GM18870 (cell line): Measurements from ENCODE around the gene PDE2A.

Experiments
- ATAC-seq: cut with Tn5 transposase; IDR thresholded peaks from one replicate; pipeline ENCODE4 v1.9.1; 2021; ENCODE audit warnings: moderate library complexity; ENCODE audit not compliant: unreplicated experiment

PDE2A gene

GRCh38 chr11:72685560-72686480 lies 11.6 kb upstream of the PDE2A start:
- no peak for ATAC-seq

DNA sequence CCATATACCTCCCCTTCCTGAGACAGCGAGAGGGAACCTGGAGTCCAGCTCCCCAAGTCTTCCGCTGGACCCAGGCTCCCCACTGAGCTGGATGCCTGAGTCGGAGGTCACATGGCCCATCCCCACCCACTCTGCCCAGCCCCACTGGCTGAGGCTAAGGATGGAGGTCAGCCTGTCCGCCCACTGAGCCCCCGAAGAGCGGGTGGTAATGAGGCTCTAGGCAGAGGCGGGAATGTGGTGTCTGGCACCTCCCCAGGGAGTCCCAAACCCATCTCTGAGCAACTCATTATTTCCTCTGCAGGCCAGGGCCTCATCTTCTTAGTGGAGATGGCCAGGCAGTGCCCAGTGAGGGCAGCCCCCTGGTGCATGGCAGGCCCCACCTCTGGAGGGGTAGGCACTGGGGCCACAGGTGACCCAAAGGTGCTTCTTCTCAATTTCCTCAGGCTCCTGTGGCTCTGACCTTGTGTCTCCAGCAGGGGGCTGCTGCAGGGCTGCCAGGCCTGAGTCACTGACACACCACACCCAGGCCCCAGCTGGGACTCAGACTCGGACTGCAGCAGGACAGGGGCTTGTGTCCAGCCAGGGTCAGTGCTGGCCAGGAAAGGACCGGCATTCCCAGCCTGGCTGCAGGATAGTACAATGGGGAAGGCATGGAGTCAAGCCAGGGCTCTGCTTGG lies 10.2 kb upstream of the PDE2A start:
- no peak for ATAC-seq

DNA sequence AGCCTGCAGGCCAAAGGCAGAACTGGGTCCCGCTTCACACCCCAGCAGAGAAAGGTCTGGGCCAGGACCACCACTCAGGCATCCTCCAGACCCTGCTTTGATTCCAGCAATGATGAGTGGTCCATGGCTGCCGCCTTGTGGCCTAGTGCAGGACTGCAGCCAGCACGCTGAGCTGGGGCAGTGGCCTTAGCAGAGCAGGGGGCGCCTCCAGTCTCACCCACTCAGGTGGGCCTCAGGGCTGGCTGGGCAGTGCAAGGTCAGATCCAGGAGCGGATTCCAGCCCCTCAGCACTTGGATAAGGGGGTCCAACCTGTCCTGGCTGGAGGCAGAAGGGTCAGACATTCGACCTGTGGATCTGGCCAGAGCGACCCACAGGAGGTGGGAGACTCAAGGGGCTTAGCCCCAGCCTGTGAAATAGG lies 9.6 kb upstream of the PDE2A start:
- ATAC-seq = no peak

DNA sequence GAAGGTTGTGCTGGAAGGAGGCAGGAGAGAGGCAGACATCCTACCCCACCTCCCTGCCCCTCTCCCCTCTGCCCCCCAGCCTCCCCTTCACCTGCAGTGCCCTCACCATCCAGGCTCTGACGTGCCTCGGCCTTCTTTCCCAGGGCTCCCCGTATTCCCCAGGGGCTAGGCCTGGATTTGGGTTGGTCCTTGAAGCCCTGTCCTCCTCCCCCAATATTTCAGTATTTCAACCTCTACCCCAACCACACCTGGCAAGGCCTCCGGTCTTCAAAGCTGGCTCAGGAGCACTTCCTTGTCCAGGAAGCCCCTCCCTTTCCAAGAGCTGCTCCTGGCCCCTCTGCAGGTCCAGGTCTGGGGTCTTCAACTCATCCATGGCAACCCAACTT lies 8.6 kb upstream of the PDE2A start:
- ATAC-seq = no peak

GRCh38 chr11:72682238-72682857 lies 8.1 kb upstream of the PDE2A start:
- no peak for ATAC-seq

- ATAC-seq = no peak
Measured at GRCh38 chr11:72681226-72682153, 7.3 kb upstream of the PDE2A start.

DNA sequence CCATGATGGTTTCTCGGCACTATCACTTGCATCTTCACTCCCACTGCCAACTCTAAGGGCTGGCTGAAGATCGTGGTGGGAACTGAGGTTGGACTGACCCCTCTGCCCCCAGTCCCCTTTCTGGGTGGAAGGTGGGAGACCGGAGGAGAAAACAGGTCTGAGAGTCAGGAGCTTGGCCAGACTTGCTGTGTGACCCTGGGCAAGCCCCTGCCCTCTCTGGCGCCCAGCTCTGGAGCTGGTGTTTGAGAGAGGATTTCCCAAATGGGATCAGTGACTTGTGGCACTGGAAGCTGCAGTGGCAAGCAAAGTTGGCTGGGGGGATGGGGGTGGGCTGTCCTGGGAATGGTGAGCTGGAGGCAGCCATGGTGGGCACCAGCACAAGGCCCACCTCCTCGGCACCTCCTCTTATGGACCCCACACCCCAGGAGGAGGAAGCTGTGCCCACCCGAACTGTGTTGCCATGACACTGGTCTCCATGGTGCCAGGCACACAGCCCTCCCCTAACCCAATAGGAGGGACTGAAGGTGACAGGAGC lies 6.5 kb upstream of the PDE2A start:
- ATAC-seq = no peak

GRCh38 chr11:72679869-72680268 lies 5.6 kb upstream of the PDE2A start:
- no peak for ATAC-seq

- no peak for ATAC-seq
Measured at GRCh38 chr11:72678524-72678923, 4.3 kb upstream of the PDE2A start.

DNA sequence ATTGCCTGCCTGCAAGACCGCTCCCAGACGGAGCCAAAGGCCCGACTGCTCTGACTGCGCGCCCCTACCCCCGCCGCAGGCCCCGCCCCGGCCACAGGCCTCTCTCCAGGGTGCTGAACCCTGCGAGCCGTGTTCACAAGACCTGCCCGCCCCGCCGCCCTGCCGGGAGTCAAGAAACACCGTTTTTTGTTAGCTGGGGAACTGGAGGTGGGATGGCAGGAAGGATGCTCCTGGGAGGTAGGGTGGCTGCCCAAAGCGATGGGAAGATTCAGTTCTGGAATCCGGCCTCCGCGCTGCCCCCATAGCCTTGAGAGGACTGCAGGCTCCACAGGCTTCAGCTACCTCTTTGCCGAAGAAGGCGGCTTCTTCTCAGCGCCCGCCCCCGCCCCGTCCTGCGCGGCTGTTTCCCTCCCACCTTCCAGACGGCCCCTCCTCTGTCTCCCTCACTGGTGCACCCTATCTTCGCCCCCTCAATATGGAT lies 2.7 kb upstream of the PDE2A start:
- no peak for ATAC-seq

- no peak for ATAC-seq
Measured at GRCh38 chr11:72675221-72675620, 999 bp upstream of the PDE2A start.

- ATAC-seq = no peak
Measured at GRCh38 chr11:72673284-72673942, 809 bp downstream of the PDE2A start.

DNA sequence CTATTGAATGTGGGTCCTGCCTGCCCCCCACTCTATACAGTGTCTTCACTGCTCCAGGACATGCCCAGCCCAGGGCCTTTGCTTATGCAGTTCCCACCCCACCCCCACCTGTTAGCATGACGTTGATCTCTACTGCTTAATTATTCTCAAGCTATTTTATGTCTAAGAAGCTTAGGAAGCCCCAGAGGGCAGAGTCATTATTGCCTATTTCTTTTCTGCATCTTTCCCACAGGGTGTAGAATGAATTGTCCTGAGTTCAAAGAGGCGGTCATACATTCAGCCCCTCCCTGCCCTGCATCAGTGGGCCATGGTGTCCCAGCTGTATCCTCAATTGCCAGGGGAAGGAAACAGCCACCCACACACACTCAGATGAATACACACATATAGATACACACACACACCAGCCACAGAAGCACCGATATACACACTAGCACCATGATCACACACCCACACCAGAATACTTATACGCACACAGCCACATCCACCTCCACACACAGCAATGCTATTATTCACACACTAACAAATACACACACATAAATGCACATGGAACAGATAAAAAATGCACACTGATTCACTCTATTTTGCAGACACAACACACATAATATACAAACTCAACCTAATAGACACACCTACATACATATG lies 1.5 kb downstream of the PDE2A start:
- no peak for ATAC-seq

DNA sequence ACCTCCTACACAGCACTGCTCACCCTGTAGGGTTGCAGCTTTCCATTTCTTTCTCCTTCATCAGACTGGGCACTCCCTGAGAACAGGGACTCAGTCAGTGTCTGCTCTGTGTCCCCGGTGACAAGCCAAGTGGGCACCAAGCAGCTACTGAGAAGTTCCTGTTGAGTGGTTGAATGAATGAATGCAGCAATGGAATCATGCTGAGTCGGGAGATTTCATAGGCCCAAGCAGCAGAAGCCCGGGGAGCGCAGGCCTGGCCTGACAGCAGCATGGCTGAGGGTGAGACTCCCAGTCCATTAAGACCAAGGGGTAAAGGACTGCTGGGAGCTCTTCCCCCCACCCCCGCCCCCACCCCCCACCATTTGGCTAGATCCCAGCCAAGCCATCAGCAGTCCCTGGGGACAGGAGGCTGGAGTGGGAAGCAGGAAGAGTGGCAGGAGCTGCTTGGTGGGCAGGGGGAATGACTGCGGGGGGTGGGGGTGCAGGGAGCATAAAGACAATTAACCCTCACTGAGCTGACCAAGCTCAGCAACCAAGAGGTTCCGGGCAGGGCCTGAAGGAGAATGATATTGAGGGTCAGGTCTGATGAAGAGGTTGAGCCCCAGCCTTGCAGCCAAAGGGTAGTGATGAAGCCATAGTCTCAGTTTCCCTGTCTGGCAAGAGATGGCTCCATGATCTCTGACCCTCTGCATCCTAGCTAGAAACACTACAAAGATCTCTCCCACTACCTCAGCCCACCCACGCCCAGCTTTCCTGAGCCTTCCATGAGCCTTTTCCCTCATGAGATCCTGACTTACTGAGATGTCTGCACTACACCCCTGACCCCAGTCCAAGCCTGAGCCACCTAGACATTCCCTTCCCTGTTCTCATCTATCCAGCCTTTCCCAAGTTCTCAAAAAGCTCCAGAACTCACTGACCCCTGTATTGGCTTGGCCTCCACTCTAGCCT lies 2.8 kb downstream of the PDE2A start:
- ATAC-seq = no peak

DNA sequence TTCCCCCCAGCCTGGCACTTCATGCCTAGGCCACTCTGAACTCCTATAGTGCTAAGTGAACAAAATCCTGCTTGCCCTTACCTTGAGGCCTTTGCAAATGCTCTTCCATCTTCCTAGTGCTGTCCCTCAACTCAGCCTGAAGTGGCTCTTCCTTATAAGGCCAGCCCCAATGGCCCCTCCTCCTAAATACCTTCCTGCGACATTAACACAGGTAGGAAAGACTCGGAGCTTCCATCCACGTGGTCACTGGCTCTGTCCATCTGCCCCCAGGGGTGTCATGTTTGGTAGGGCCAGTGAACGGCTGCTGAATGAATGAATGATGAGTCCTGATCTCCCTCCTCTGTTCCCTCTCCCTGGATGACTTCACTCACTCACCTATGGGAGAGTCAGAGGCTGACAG lies 4.2 kb downstream of the PDE2A start:
- no peak for ATAC-seq

GRCh38 chr11:72669527-72669926 lies 4.7 kb downstream of the PDE2A start:
- no peak for ATAC-seq

DNA sequence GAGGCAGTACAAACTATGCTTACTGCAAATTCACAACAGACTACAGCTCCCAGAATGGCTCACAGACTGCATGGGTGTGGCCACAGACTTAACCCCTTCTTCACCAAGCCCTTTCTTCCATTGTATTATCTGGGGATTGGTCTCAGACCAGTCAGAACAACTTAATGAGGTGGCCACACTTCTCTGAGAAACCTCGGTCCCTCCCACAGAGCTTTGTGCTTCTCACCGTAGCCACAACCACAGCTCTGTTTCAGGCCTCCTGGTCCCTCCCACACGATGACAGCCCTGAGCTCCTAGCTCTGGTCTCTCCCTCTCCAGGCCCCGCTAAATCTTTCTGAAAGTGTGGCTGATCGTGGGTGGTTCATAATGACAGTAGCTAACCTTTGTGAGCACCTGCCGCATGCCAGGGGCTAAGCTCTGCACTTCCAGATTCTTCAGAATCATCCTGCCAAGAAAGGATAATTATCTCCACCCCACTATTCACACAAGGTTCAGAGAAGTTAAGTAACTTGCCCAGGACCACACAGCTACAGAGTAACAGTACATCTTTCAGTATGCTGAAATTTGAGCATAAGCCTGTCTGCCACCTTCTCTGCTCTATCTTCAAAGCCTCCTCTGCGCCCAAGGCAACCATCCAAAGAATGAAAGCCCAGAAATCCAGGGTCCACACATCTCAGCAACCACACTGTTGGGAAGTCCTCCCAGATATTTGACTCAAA lies 5.4 kb downstream of the PDE2A start:
- ATAC-seq = peak; percentile 85
